Measurements from ENCODE around the gene RER1.

RER1 gene

GRCh38 chr1:2376931-2377672 is 14.5 kb upstream of the RER1 start:
- DNase-seq, result no peak

- no peak for DNase-seq
Measured at GRCh38 chr1:2377751-2378440, 13.7 kb upstream of the RER1 start.

- DNase-seq, result no peak
Measured at GRCh38 chr1:2378441-2378851, 13.2 kb upstream of the RER1 start.

GRCh38 chr1:2378956-2379732 is 12.5 kb upstream of the RER1 start:
- DNase-seq, result no peak

GRCh38 chr1:2379733-2380404 is 11.8 kb upstream of the RER1 start:
- no peak for DNase-seq

GRCh38 chr1:2380816-2381591 is 10.6 kb upstream of the RER1 start:
- no peak for DNase-seq

GRCh38 chr1:2381741-2382620 is 9.7 kb upstream of the RER1 start:
- peak; percentile 71 for DNase-seq

- no peak for DNase-seq
Measured at GRCh38 chr1:2382621-2383361, 8.8 kb upstream of the RER1 start.

GRCh38 chr1:2383576-2383975 is 8.1 kb upstream of the RER1 start:
- DNase-seq, result no peak

- no peak for DNase-seq
Measured at GRCh38 chr1:2384130-2384860, 7.3 kb upstream of the RER1 start.

GRCh38 chr1:2384941-2385481 is 6.6 kb upstream of the RER1 start:
- DNase-seq, result no peak

GRCh38 chr1:2385606-2386280 is 5.9 kb upstream of the RER1 start:
- DNase-seq, result no peak

- no peak for DNase-seq
Measured at GRCh38 chr1:2386636-2387611, 4.7 kb upstream of the RER1 start.

GRCh38 chr1:2388004-2388913 is 3.4 kb upstream of the RER1 start:
- DNase-seq, result no peak

- DNase-seq, result no peak
Measured at GRCh38 chr1:2389644-2390043, 2.0 kb upstream of the RER1 start.

- DNase-seq, result no peak
Measured at GRCh38 chr1:2391931-2392509, 379 bp downstream of the RER1 start.
